ENCODE data around the gene DOK3.

DNA sequence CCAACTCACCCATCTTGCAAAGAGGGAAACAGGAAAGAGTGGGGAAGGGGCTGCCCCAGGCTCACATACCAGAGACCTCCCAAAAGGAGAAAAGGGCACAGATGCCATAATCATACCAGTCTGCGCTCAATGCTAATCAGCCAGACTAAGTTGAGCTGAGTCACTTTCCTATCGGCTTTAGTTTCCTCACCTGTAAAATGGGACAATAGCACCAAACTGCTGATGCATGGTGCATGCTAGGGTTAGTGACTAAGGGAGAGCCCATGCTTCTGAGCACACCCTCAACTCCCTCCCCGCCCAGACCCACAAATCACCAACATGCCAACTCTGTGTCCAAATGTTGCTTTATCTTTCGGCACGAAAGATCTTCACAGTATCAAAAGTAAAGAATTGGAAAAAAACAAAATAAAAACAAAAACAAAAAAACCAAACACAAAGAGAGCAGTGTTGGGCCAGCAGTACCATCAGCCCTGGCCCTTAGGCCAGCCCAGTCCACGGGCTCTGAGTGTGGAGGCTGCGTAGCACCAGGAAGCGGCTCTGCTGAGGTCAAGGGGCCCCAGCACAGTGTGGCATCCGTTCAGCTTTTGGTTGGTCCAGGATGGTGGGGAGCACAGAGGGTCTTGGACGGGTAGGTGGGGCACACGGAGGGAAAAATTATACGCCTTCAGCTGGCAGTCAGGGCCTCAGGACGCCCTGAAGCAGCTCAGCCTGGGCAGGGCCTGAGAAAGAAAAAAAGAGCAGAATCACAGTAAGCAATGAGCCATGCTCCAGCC is 10.0 kb upstream of the DOK3 start:
- TF ChIP-seq, protein P1, sequence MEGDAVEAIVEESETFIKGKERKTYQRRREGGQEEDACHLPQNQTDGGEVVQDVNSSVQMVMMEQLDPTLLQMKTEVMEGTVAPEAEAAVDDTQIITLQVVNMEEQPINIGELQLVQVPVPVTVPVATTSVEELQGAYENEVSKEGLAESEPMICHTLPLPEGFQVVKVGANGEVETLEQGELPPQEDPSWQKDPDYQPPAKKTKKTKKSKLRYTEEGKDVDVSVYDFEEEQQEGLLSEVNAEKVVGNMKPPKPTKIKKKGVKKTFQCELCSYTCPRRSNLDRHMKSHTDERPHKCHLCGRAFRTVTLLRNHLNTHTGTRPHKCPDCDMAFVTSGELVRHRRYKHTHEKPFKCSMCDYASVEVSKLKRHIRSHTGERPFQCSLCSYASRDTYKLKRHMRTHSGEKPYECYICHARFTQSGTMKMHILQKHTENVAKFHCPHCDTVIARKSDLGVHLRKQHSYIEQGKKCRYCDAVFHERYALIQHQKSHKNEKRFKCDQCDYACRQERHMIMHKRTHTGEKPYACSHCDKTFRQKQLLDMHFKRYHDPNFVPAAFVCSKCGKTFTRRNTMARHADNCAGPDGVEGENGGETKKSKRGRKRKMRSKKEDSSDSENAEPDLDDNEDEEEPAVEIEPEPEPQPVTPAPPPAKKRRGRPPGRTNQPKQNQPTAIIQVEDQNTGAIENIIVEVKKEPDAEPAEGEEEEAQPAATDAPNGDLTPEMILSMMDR (IDR thresholded peaks at IDR 0.05; ENCODE audit: insufficient read depth, low read depth, low read length): no peak
- TF ChIP-seq EZH2 (IDR thresholded peaks at IDR 0.05; ENCODE audit: insufficient read depth, low read length): no peak
